OCI-LY1 (cell line): ENCODE measurements around the gene FBN2.

Experiments
- EZH2 ChIP-seq: fragments of 200-600 bp; sonication (generic), shearing (Covaris generic); IDR thresholded peaks from 2 replicates; pipeline ENCODE4 v1.8.0; 2017; ENCODE audit warnings: borderline replicate concordance, mixed run types, mild to moderate bottlenecking, antibody characterized with exemption, low read length, moderate library complexity, mixed read lengths
- TF ChIP-seq, protein P1 (sequence below): fragments of 200-600 bp; sonication (generic), shearing (Covaris generic); IDR thresholded peaks from 2 replicates; pipeline ENCODE4 v1.5.1; 2017; ENCODE audit warnings: mild to moderate bottlenecking, antibody characterized with exemption, low read length, moderate library complexity, mixed read lengths

DNA sequence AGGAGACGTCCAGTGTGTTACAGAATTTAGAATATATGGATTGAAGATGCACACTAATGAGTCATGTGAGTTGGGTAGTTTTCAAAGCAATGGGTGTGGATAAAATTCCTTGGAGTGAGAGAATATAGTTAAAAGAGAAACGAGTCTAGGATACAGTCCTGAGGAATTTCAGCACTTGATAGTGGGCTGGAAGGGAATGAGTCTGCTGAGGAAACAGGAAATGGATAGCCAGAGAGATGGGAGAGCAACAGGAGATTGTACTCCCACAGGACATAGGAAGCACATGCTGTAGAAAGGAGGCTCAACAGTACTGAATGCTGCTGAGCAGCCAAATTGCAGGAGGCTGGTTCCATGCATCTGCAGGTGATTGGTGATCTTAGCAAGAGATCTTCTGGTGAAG, 68.1 kb downstream of the FBN2 start:
- no peak for TF ChIP-seq EZH2
- TF ChIP-seq, protein P1, sequence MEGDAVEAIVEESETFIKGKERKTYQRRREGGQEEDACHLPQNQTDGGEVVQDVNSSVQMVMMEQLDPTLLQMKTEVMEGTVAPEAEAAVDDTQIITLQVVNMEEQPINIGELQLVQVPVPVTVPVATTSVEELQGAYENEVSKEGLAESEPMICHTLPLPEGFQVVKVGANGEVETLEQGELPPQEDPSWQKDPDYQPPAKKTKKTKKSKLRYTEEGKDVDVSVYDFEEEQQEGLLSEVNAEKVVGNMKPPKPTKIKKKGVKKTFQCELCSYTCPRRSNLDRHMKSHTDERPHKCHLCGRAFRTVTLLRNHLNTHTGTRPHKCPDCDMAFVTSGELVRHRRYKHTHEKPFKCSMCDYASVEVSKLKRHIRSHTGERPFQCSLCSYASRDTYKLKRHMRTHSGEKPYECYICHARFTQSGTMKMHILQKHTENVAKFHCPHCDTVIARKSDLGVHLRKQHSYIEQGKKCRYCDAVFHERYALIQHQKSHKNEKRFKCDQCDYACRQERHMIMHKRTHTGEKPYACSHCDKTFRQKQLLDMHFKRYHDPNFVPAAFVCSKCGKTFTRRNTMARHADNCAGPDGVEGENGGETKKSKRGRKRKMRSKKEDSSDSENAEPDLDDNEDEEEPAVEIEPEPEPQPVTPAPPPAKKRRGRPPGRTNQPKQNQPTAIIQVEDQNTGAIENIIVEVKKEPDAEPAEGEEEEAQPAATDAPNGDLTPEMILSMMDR, result no peak
